OCI-M2 (cell line): ENCODE data around the gene EPHA1.

Source experiments
- DNase-seq: peaks from one replicate; lab custom pipeline; 2025; ENCODE audit not compliant: unreplicated experiment; lab: John Stamatoyannopoulos, UW

EPHA1 gene

GRCh38 chr7:143352531-143353002, 56.1 kb downstream of the EPHA1 start:
- no peak for DNase-seq

GRCh38 chr7:143351574-143351973, 57.1 kb downstream of the EPHA1 start:
- no peak for DNase-seq

GRCh38 chr7:143351060-143351459, 57.6 kb downstream of the EPHA1 start:
- DNase-seq: no peak

GRCh38 chr7:143347950-143348349, 60.7 kb downstream of the EPHA1 start:
- DNase-seq: no peak

- no peak for DNase-seq
Measured at GRCh38 chr7:143346018-143346417, 62.6 kb downstream of the EPHA1 start.

GRCh38 chr7:143345428-143345900, 63.2 kb downstream of the EPHA1 start:
- no peak for DNase-seq

GRCh38 chr7:143343596-143343995, 65.1 kb downstream of the EPHA1 start:
- no peak for DNase-seq

- DNase-seq: no peak
Measured at GRCh38 chr7:143341842-143342241, 66.8 kb downstream of the EPHA1 start.
